ENCODE data around the gene CACNA1C.

Gene CACNA1C

DNA sequence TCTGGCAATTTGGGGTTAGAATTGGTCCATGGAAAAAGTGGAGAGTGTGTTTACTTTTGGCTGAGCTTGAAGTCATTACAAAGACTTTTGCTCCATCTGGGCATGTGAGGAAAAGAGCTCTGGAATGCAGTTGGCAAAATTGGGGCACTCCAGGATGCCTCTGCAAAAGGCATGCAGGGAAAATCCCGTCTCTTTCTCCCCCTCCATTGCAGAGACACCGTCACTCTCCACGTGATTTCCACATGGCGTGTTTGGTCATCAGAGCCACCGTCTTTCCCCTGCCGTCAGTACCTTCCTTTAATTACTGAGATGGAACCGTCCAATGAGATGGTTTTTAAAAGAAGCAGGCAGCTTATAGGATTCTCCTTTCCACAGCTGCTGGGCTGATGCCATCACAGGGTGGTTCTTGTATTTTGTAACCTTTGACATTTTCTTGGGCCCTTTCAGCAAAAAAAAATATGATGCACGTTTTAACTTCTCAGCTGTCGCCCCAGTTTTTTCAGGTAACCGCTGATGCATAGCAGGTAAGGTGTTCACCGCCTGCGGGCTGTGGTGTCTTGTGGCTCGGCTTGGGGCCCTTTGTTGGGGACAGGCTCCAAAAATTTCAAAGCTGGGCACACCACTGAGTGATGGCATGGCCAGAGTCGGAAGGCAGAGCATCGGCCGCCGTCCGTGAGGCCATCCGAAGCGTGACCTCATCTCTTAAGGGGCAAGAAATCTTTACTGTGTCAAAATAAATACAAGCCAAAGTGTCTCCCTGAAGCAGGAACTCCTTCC lies 68.4 kb downstream of the CACNA1C start:
- no peaks in the 10 kb centered on the region for H3K79me2 ChIP-seq (ENCODE audit: insufficient read depth, low read length)
- no peaks in the 10 kb centered on the region for H3K9me3 ChIP-seq (ENCODE audit: insufficient read depth, low read length, severe bottlenecking)
- TF ChIP-seq EZH2 (IDR thresholded peaks at IDR 0.05; ENCODE audit: borderline replicate concordance, low read depth, low read length, severe bottlenecking), result no peak
- TF ChIP-seq, protein P1, sequence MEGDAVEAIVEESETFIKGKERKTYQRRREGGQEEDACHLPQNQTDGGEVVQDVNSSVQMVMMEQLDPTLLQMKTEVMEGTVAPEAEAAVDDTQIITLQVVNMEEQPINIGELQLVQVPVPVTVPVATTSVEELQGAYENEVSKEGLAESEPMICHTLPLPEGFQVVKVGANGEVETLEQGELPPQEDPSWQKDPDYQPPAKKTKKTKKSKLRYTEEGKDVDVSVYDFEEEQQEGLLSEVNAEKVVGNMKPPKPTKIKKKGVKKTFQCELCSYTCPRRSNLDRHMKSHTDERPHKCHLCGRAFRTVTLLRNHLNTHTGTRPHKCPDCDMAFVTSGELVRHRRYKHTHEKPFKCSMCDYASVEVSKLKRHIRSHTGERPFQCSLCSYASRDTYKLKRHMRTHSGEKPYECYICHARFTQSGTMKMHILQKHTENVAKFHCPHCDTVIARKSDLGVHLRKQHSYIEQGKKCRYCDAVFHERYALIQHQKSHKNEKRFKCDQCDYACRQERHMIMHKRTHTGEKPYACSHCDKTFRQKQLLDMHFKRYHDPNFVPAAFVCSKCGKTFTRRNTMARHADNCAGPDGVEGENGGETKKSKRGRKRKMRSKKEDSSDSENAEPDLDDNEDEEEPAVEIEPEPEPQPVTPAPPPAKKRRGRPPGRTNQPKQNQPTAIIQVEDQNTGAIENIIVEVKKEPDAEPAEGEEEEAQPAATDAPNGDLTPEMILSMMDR (IDR thresholded peaks at IDR 0.05; ENCODE audit: borderline replicate concordance, extremely low read depth, low read length, poor library complexity, severe bottlenecking), result no peak
- no peaks in the 10 kb centered on the region for H3K36me3 ChIP-seq (ENCODE audit: insufficient read depth, low read length)
- peaks cover 6% of the 10 kb centered on the region; the same call in 1 of the 2 replicates for H4K20me1 ChIP-seq (ENCODE audit: insufficient read depth, low read length)
- no peak overlapping the region for H3K9ac ChIP-seq (ENCODE audit: low read depth, low read length)
- H3K4me3 ChIP-seq (ENCODE audit: low read depth in 1 of 2, low read length in 2 of 2), result no peak overlapping the region
- H3K27me3 ChIP-seq (ENCODE audit: insufficient read depth, low read length, poor library complexity), result peaks cover 29% of the 10 kb centered on the region
- H3K27ac ChIP-seq (ENCODE audit: low read length), result no peak overlapping the region
- no peak overlapping the region for H2AFZ ChIP-seq (ENCODE audit: low read depth, low read length)
- ATAC-seq (ENCODE audit: insufficient read depth, low read depth), result no peak
- no peaks in the 10 kb centered on the region for H3K4me1 ChIP-seq (ENCODE audit: insufficient read depth, low read length)
- DNase-seq, result no peak
- no peak overlapping the region for H3K4me2 ChIP-seq (ENCODE audit: insufficient read depth, low read length)

DNA sequence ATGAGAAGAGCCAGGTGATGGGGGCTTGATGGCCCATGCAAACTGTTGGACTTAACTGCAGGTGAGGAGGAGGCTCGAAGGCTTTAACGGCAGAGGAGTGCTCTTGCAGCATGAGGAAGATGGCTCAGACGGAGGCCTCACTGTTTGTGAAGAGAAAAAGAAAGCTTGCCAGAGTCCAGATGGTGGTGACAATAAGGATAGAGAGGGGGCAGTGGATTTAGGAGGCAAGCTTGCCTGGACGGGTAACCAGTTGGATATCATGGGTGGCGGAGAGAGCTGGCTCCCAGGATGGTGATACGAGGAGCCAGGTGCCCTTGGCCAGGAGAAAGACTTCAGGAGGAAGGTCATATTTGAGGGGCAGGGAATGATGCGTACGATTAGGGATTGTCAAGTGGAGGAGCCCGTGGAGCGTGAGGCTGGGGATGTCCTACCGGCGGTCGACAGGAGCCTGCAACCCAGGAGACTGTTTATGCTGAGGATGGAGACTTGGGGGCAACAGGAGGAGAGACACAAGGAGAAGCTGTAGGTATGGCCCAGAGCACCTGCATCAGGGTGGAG lies 71.8 kb downstream of the CACNA1C start:
- Histone ChIP-seq H3K4me3 (ENCODE audit: low read depth in 1 of 2, low read length in 2 of 2) (no peak overlapping the region), H3K27me3 (ENCODE audit: insufficient read depth, low read length, poor library complexity) (peaks cover 17% of the 10 kb centered on the region), H2AFZ (ENCODE audit: low read depth, low read length) (no peak overlapping the region), H3K9ac (ENCODE audit: low read depth, low read length) (no peak overlapping the region), H3K4me1 (ENCODE audit: insufficient read depth, low read length) (no peaks in the 10 kb centered on the region), H3K36me3 (ENCODE audit: insufficient read depth, low read length) (no peaks in the 10 kb centered on the region), H3K9me3 (ENCODE audit: insufficient read depth, low read length, severe bottlenecking) (no peaks in the 10 kb centered on the region), H3K4me2 (ENCODE audit: insufficient read depth, low read length) (no peak overlapping the region), H4K20me1 (ENCODE audit: insufficient read depth, low read length) (0 out of 2 replicates have a peak, but pooled peaks cover 3% of the 10 kb centered on the region), H3K79me2 (ENCODE audit: insufficient read depth, low read length) (no peaks in the 10 kb centered on the region), H3K27ac (ENCODE audit: low read length) (no peak overlapping the region)
- TF ChIP-seq, protein P1 (IDR thresholded peaks at IDR 0.05; ENCODE audit: borderline replicate concordance, extremely low read depth, low read length, poor library complexity, severe bottlenecking), result no peak
- no peak for TF ChIP-seq EZH2 (IDR thresholded peaks at IDR 0.05; ENCODE audit: borderline replicate concordance, low read depth, low read length, severe bottlenecking)
- ATAC-seq (ENCODE audit: insufficient read depth, low read depth) (no peak), DNase-seq (no peak)

DNA sequence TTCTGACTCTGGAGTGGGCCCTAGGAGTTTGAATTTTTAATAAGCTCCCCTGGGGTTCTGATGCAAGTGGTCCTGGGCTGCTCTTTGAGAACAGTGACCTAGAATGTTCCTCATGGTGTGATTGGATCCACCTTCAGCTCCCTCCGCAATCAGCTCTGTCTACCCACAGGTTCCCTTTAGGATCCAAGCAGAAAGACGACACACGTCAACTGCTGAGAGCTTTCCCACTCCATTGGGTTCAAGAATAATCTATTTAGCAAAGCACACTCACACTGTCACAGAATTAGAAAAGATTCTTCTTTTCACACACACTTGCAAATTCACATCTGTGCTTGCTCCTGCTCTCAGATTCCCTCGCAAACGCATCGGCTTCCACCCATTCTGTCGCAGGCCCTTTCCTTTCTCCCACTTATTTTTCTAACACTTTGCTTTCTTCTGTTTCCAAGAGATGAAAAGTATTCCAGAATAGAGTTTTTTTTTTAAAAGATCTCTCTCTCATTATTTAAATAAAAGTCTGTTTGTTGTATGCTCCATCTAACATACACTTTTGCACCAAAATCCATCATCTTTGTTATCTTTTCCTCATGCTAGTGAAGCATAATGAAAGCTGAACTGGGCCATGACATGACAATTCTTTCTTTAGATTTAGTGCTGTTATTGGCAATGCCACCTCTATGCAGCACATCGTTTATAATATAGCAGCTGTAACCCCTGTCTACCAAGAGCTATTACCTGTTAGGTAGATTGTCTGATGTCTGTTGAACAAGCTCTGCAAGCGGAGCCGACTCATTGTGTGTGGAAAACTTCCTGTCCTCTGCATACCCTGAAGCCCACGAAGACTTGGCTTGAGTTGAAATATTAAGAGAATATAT lies 73.1 kb downstream of the CACNA1C start:
- Histone ChIP-seq H4K20me1 (ENCODE audit: insufficient read depth, low read length) (0 out of 2 replicates have a peak, but pooled peaks cover 3% of the 10 kb centered on the region), H3K4me3 (ENCODE audit: low read depth in 1 of 2, low read length in 2 of 2) (no peak overlapping the region), H3K27me3 (ENCODE audit: insufficient read depth, low read length, poor library complexity) (peaks cover 17% of the 10 kb centered on the region), H3K4me2 (ENCODE audit: insufficient read depth, low read length) (no peak overlapping the region), H3K27ac (ENCODE audit: low read length) (no peak overlapping the region), H3K9ac (ENCODE audit: low read depth, low read length) (no peak overlapping the region), H3K4me1 (ENCODE audit: insufficient read depth, low read length) (no peaks in the 10 kb centered on the region), H2AFZ (ENCODE audit: low read depth, low read length) (no peak overlapping the region), H3K9me3 (ENCODE audit: insufficient read depth, low read length, severe bottlenecking) (no peaks in the 10 kb centered on the region), H3K79me2 (ENCODE audit: insufficient read depth, low read length) (no peaks in the 10 kb centered on the region), H3K36me3 (ENCODE audit: insufficient read depth, low read length) (no peaks in the 10 kb centered on the region)
- DNase-seq (no peak), ATAC-seq (ENCODE audit: insufficient read depth, low read depth) (no peak)
- no peak for TF ChIP-seq EZH2 (IDR thresholded peaks at IDR 0.05; ENCODE audit: borderline replicate concordance, low read depth, low read length, severe bottlenecking)
- TF ChIP-seq, protein P1 (IDR thresholded peaks at IDR 0.05; ENCODE audit: borderline replicate concordance, extremely low read depth, low read length, poor library complexity, severe bottlenecking), result no peak

Data from DND-41 (cell line).